Naive thymus-derived CD4-positive, alpha-beta T cell (primary cell): ENCODE measurements around the gene GUCY2C. TPM values are rescaled to one million over a fixed set of nuclear protein-coding genes. Genes with fewer than 3 reads are reported as not detected.

ENCODE experiments used
- ATAC-seq: fragments of 150-1000 bp; cut with Tn5 transposase; 2 replicates; pipeline ENCODE4 v1.10.0; 2021; ENCODE audit warnings: mild to moderate bottlenecking, moderate library complexity
- CTCF ChIA-PET: fragments of 350-600 bp; sonication (Branson Sonifier 250); formaldehyde crosslinking; loops from one replicate; lab custom pipeline; 2021; ENCODE audit warnings: antibody characterized with exemption; lab: Charles Lee
- POLR2A ChIA-PET: fragments of 350-600 bp; sonication (Branson Sonifier 250); formaldehyde crosslinking; loops from one replicate; lab custom pipeline; 2021; ENCODE audit warnings: antibody characterized with exemption, inconsistent platforms; lab: Charles Lee
- DNase-seq, 9 donors: peaks; one replicate each; pipeline versions ENCODE4 v3.0.0 to v3.0.0-alpha.2; 2020 to 2022; ENCODE audit warnings: mixed read lengths in 1 of 9
- H3K27ac ChIP-seq: one replicate; pipeline ENCODE4 v1.7.0; 2013; ENCODE audit warnings: mild to moderate bottlenecking, low read depth, low read length, moderate library complexity
- H3K27me3 ChIP-seq, 2 donors: one replicate each; pipeline ENCODE4 v1.7.0; 2013; ENCODE audit warnings: low read length in 2 of 2, mild to moderate bottlenecking in 2 of 2, moderate library complexity in 2 of 2; ENCODE audit not compliant: control insufficient read depth in 2 of 2, insufficient read depth in 2 of 2
- H3K36me3 ChIP-seq, 3 experiments: 1 replicate in 2 of 3; 2 replicates in 1 of 3; pipeline ENCODE4 v1.7.0; 2013; ENCODE audit warnings: low read length in 3 of 3, mild to moderate bottlenecking in 3 of 3, moderate library complexity in 1 of 3; ENCODE audit not compliant: insufficient read depth in 3 of 3, control insufficient read depth in 2 of 3
- H3K4me1 ChIP-seq, 2 donors: one replicate each; pipeline ENCODE4 v1.7.0; 2013; ENCODE audit warnings: low read length in 2 of 2, mild to moderate bottlenecking in 2 of 2, moderate library complexity in 1 of 2; ENCODE audit not compliant: control insufficient read depth in 2 of 2, insufficient read depth in 2 of 2
- H3K4me3 ChIP-seq: 2 replicates; pipeline ENCODE4 v1.7.0; 2013; ENCODE audit warnings: mild to moderate bottlenecking, low read length
- H3K9me3 ChIP-seq, 3 experiments: 1 replicate in 2 of 3; 2 replicates in 1 of 3; pipeline ENCODE4 v1.7.0; 2013; ENCODE audit warnings: low read length in 3 of 3; ENCODE audit not compliant: control insufficient read depth in 2 of 3
- H3K27ac Mint-ChIP-seq, 9 donors: one replicate each; pipeline ENCODE4 v1.8.0; 2020 to 2022; ENCODE audit warnings: mixed read lengths in 9 of 9, mild to moderate bottlenecking in 8 of 9, moderate library complexity in 5 of 9, inconsistent platforms in 2 of 9
- H3K27me3 Mint-ChIP-seq, 5 donors: one replicate each; pipeline ENCODE4 v1.8.0; 2021 to 2022; ENCODE audit warnings: mixed read lengths in 5 of 5, mild to moderate bottlenecking in 1 of 5
- H3K36me3 Mint-ChIP-seq, 5 donors: one replicate each; pipeline ENCODE4 v1.8.0; 2020 to 2022; ENCODE audit warnings: mixed read lengths in 5 of 5, mild to moderate bottlenecking in 3 of 5, inconsistent platforms in 1 of 5
- H3K4me1 Mint-ChIP-seq, 7 donors: one replicate each; pipeline ENCODE4 v1.8.0; 2020 to 2022; ENCODE audit warnings: mixed read lengths in 7 of 7, mild to moderate bottlenecking in 3 of 7, inconsistent platforms in 1 of 7
- H3K4me3 Mint-ChIP-seq, 10 donors: one replicate each; pipeline ENCODE4 v1.8.0; 2020 to 2022; ENCODE audit warnings: mild to moderate bottlenecking in 10 of 10, mixed read lengths in 10 of 10, moderate library complexity in 6 of 10, inconsistent platforms in 2 of 10
- H3K9me3 Mint-ChIP-seq, 11 donors: one replicate each; pipeline ENCODE4 v1.8.0; 2020 to 2022; ENCODE audit warnings: mixed read lengths in 11 of 11, mild to moderate bottlenecking in 4 of 11, inconsistent platforms in 1 of 11, moderate library complexity in 1 of 11
- intact Hi-C, 2 donors: fragments of 100-400 bp; cut with micrococcal nuclease; formaldehyde crosslinking; loops; one replicate each; pipeline ENCODE4 v1.15.1; 2023
- polyA plus RNA-seq, 2 donors: library from polyadenylated mRNA; unstranded; fragments of 300-500 nt; fragmentation: Illumina TruSeq; gene quantifications; one replicate each; pipeline ENCODE4 v1.2.3, GENCODE V29; 2021
- total RNA-seq, 6 experiments: library from RNA in 5 of 6; stranded (reverse) in 5 of 6; gene quantifications; 1 replicate in 5 of 6; 2 replicates in 1 of 6; pipeline ENCODE4 v1.2.3 and lab custom pipeline; 2021 to 2026

Gene GUCY2C
- total and polyA plus RNA-seq, 7 experiments from 2014 or later = not detected

DNA sequence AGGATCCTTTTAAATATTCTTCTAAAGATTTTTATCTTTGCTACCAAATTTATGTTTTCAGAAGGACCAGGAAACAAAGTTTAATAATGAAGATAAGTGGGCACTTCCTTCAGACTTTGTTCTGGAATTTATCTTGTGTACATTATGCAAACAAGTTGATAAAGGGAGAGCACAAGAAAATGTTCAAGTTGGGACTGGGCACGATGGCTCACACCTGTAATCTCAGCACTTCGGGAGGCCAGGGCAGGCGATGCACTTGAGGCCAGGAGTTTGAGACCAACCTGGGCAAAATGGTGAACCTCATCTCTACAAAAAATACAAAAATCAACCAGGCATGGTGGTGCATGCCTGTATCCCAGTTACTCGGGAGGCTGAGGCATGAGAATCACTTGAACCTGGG is 133.4 kb downstream of the GUCY2C start:
- H3K36me3 Mint-ChIP-seq = no peaks in the 10 kb centered on the region
- peaks cover 15 to 31% (median 20%) of the 10 kb centered on the region in 5 donors for H3K27me3 Mint-ChIP-seq
- intact Hi-C loops = no loop called here
- DNase-seq = no peak
- no peak overlapping the region for H3K4me3 Mint-ChIP-seq
- Histone ChIP-seq H3K27me3 (no peaks in the 10 kb centered on the region), H3K4me3 (no peak overlapping the region), H3K27ac (no peak overlapping the region), H3K4me1 (no peaks in the 10 kb centered on the region), H3K36me3 (no peaks in the 10 kb centered on the region), H3K9me3 (no peaks in the 10 kb centered on the region)
- ChIA-PET CTCF (no interaction called here), POLR2A (no interaction called here)
- peaks cover 5 to 24% (median 14%) of the 10 kb centered on the region in 7 donors for H3K4me1 Mint-ChIP-seq
- H3K9me3 Mint-ChIP-seq = peaks cover 0 to 2% (median 0%) of the 10 kb centered on the region in 11 donors
- no peak overlapping the region for H3K27ac Mint-ChIP-seq
- ATAC-seq = no peak

Other genes with a start within 250 kb of the GUCY2C start
- 10 to 100 TPM in 1 of 5 experiments, 1 to 10 TPM in 1, under 1 TPM in 2, not detected in 1; 0.30 to 74.1 (median 4.6) TPM for gene PLBD1, start 128.7 kb downstream of the GUCY2C start, total RNA-seq
- gene PLBD1, start 128.7 kb downstream of the GUCY2C start, polyA plus RNA-seq = under 1 TPM; 0.44 to 0.69 TPM
- 100 to 1,000 TPM in 2 of 5 experiments, 10 to 100 TPM in 3; 77.9 to 129 (median 90.4) TPM for gene WBP11, start 106.9 kb upstream of the GUCY2C start, total RNA-seq
- gene WBP11, start 106.9 kb upstream of the GUCY2C start, polyA plus RNA-seq = 10 to 100 TPM; 58.5 to 61.2 TPM
- 1 to 10 TPM in 2 of 5 experiments, under 1 TPM in 2, not detected in 1; 0.22 to 1.7 (median 1.2) TPM for gene C12orf60, start 107.1 kb upstream of the GUCY2C start, total RNA-seq
- 1 to 10 TPM in 1 of 2 donors, under 1 TPM in 1; 0.86 to 1.5 TPM for gene C12orf60, start 107.1 kb upstream of the GUCY2C start, polyA plus RNA-seq
- gene SMCO3, start 117.6 kb upstream of the GUCY2C start, total RNA-seq = not detected
- gene SMCO3, start 117.6 kb upstream of the GUCY2C start, polyA plus RNA-seq = not detected
- gene ART4, start 146.9 kb upstream of the GUCY2C start, total RNA-seq = not detected
- gene ART4, start 146.9 kb upstream of the GUCY2C start, polyA plus RNA-seq = not detected
- 1 to 10 TPM in 2 of 5 experiments, under 1 TPM in 1, not detected in 2; 0.49 to 4.1 (median 1.7) TPM for gene MGP, start 189.3 kb upstream of the GUCY2C start, total RNA-seq
- under 1 TPM in 1 of 2 donors, not detected in 1; 0.48 TPM for gene MGP, start 189.3 kb upstream of the GUCY2C start, polyA plus RNA-seq
- 10 to 100 TPM; 12.6 to 20.3 (median 19.1) TPM for gene ERP27, start 241.9 kb upstream of the GUCY2C start, total RNA-seq
- gene ERP27, start 241.9 kb upstream of the GUCY2C start, polyA plus RNA-seq = 1 to 10 TPM; 5.6 to 5.8 TPM